HCT116 (cell line): ENCODE results near the gene SLC6A19. TPM values are rescaled to one million over a fixed set of nuclear protein-coding genes. Genes with fewer than 3 reads are reported as not detected.

Source experiments
- ATAC-seq: fragments of 200-7000 bp; cut with Tn5 transposase; 2 replicates; pipeline ENCODE4 v1.9.1; 2020; ENCODE audit warnings: mild to moderate bottlenecking, moderate library complexity
- BruUV-seq: library from RNA; stranded (reverse); fragments of 400-500 nt; replicated peaks from 2 replicates; lab custom pipeline; 2021; lab: Mats Ljungman, UMichigan
- CTCF ChIA-PET: fragments of 300-600 bp; sonication (Branson Sonifier 250); formaldehyde crosslinking; loops from one replicate; lab custom pipeline; 2021; ENCODE audit warnings: antibody characterized with exemption; lab: Charles Lee
- POLR2A ChIA-PET: fragments of 300-600, 350-600 bp; sonication (Branson Sonifier 250); formaldehyde crosslinking; loops from one replicate; lab custom pipeline; 2021; ENCODE audit warnings: antibody characterized with exemption; lab: Charles Lee
- RAD21 ChIA-PET, 2 experiments: fragments of 300-600 bp; sonication (Branson Sonifier 250); formaldehyde crosslinking; loops; one replicate each; lab custom pipeline; 2023; ENCODE audit warnings: low total read pairs in 2 of 2; ENCODE audit not compliant: uncharacterized antibody in 2 of 2, unreplicated experiment in 2 of 2, low non-redundant PET in 1 of 2; lab: Charles Lee
- DNase-seq: peaks from one replicate; pipeline ENCODE4 v3.0.0-alpha.2; 2010; ENCODE audit warnings: low read depth, low spot score
- H2AFZ ChIP-seq: fragments of 200-600 bp; shearing (Covaris generic), sonication (generic); 2 replicates; pipeline ENCODE4 v1.6.1; 2017; ENCODE audit warnings: low read depth, mixed run types, mixed read lengths, antibody characterized with exemption, low read length; ENCODE audit not compliant: poor library complexity, severe bottlenecking
- H3K27ac ChIP-seq: 2 replicates; pipeline ENCODE4 v1.5.1; 2012; ENCODE audit warnings: low read depth, low read length
- H3K27me3 ChIP-seq: fragments of 200-600 bp; sonication (generic); 2 replicates; pipeline ENCODE4 v1.6.1; 2016; ENCODE audit warnings: mixed run types, low read length, mixed read lengths; ENCODE audit not compliant: insufficient read depth
- H3K36me3 ChIP-seq, 2 experiments: fragments of 200-500 bp in 1 of 2; fragments of 200-600 bp in 1 of 2; sonication (Bioruptor generic) in 1 of 2; sonication (generic) in 1 of 2; 2 replicates each; pipeline versions ENCODE4 v1.5.1 to v1.6.1; 2014 to 2016; ENCODE audit warnings: low read length in 2 of 2, inconsistent platforms in 1 of 2, mixed read lengths in 1 of 2, mixed run types in 1 of 2; ENCODE audit not compliant: insufficient read depth in 2 of 2, control insufficient read depth in 1 of 2
- H3K4me1 ChIP-seq, 2 experiments: fragments of 200-600 bp in 1 of 2; sonication (generic) in 1 of 2; 2 replicates each; pipeline versions ENCODE4 v1.5.1 to v1.6.1; 2012 to 2017; ENCODE audit warnings: low read length in 2 of 2, inconsistent platforms in 1 of 2, mild to moderate bottlenecking in 1 of 2, mixed read lengths in 1 of 2, mixed run types in 1 of 2, moderate library complexity in 1 of 2; ENCODE audit not compliant: insufficient read depth in 2 of 2, control insufficient read depth in 1 of 2
- H3K4me2 ChIP-seq: fragments of 200-600 bp; sonication (generic); 2 replicates; pipeline ENCODE4 v1.6.1; 2017; ENCODE audit warnings: mixed run types, low read length, mixed read lengths
- H3K4me3 ChIP-seq, 2 experiments: fragments of 200-600 bp in 1 of 2; sonication (generic) in 1 of 2; replicated peaks in 1 of 2; 2 replicates each; pipeline ENCODE4 v1.5.1; 2011 to 2016; ENCODE audit warnings: low read length in 2 of 2, control low read depth in 1 of 2, low read depth in 1 of 2, mild to moderate bottlenecking in 1 of 2, mixed read lengths in 1 of 2, mixed run types in 1 of 2
- H3K79me2 ChIP-seq: fragments of 200-600 bp; sonication (generic); 2 replicates; pipeline ENCODE4 v1.6.1; 2017; ENCODE audit warnings: mild to moderate bottlenecking, mixed run types, low read length, moderate library complexity, mixed read lengths; ENCODE audit not compliant: insufficient read depth
- H3K9ac ChIP-seq: fragments of 200-600 bp; sonication (generic); 2 replicates; pipeline ENCODE4 v1.6.1; 2016; ENCODE audit warnings: low read length, mixed read lengths
- H3K9me2 ChIP-seq: fragments of 200-600 bp; sonication (generic), shearing (Covaris generic); 2 replicates; pipeline ENCODE4 v1.6.1; 2017; ENCODE audit warnings: mixed run types, mild to moderate bottlenecking, moderate library complexity; ENCODE audit not compliant: insufficient read depth
- H3K9me3 ChIP-seq, 2 experiments: fragments of 200-500 bp in 1 of 2; fragments of 200-600 bp in 1 of 2; sonication (Bioruptor generic) in 1 of 2; sonication (generic) in 1 of 2; 2 replicates each; pipeline ENCODE4 v1.6.1; 2014 to 2017; ENCODE audit warnings: low read length in 2 of 2, mixed read lengths in 2 of 2, inconsistent platforms in 1 of 2, low read depth in 1 of 2, mild to moderate bottlenecking in 1 of 2, mixed run types in 1 of 2, moderate library complexity in 1 of 2; ENCODE audit not compliant: control insufficient read depth in 1 of 2, insufficient read depth in 1 of 2
- H4K20me1 ChIP-seq: fragments of 200-600 bp; sonication (generic), shearing (Covaris generic); 2 replicates; pipeline ENCODE4 v1.6.1; 2017; ENCODE audit warnings: mixed run types, mild to moderate bottlenecking, moderate library complexity; ENCODE audit not compliant: insufficient read depth
- CBX3 ChIP-seq: IDR thresholded peaks from 2 replicates; pipeline ENCODE4 v1.6.1; 2012; ENCODE audit warnings: low read depth
- EGR1 ChIP-seq: IDR thresholded peaks from 2 replicates; pipeline ENCODE4 v1.6.1; 2012; ENCODE audit warnings: low read depth
- EZH2 ChIP-seq: fragments of 200-600 bp; sonication (generic); IDR thresholded peaks from 2 replicates; pipeline ENCODE4 v1.6.1; 2017; ENCODE audit warnings: antibody characterized with exemption, mixed run types
- POLR2A ChIP-seq: IDR thresholded peaks from 2 replicates; pipeline ENCODE4 v1.7.0; 2011; ENCODE audit warnings: borderline replicate concordance; ENCODE audit not compliant: insufficient read depth, insufficient read length; ENCODE audit errors: extremely low read depth
- POLR2AphosphoS5 ChIP-seq: IDR thresholded peaks from 2 replicates; pipeline ENCODE4 v1.6.1; 2011; ENCODE audit warnings: mild to moderate bottlenecking, low read depth, low read length, moderate library complexity
- SIN3A ChIP-seq: IDR thresholded peaks from 2 replicates; pipeline ENCODE4 v1.6.1; 2012; ENCODE audit warnings: low read depth
- SP1 ChIP-seq: IDR thresholded peaks from 2 replicates; pipeline ENCODE4 v1.6.1; 2012; ENCODE audit warnings: low read depth
- SRF ChIP-seq: IDR thresholded peaks from 2 replicates; pipeline ENCODE4 v1.6.1; 2012; ENCODE audit warnings: low read depth
- YY1 ChIP-seq: IDR thresholded peaks from 2 replicates; pipeline ENCODE4 v1.6.1; 2011; ENCODE audit warnings: low read length, low read depth, moderate library complexity, mild to moderate bottlenecking; ENCODE audit not compliant: insufficient replicate concordance; ENCODE audit errors: extremely low read depth
- ZBTB33 ChIP-seq: IDR thresholded peaks from 2 replicates; pipeline ENCODE4 v1.6.1; 2011; ENCODE audit warnings: mild to moderate bottlenecking, low read length, moderate library complexity; ENCODE audit not compliant: insufficient replicate concordance; ENCODE audit errors: extremely low read depth
- intact Hi-C: fragments of 100-400 bp; cut with micrococcal nuclease; formaldehyde crosslinking; loops from 2 replicates; pipeline ENCODE4 v1.10.0; 2022
- total RNA-seq: library from RNA; stranded (reverse); gene quantifications from one replicate; pipeline ENCODE4 v1.2.1, GENCODE V29; 2021; ENCODE audit not compliant: unreplicated experiment

Gene SLC6A19
- total RNA-seq, 1 experiment from 2014 or later: not detected

GRCh38 chr5:1270933-1271914, 69.8 kb downstream of the SLC6A19 start:
- no peak for TF ChIP-seq EGR1
- no peak for TF ChIP-seq POLR2AphosphoS5
- no peak for TF ChIP-seq EZH2
- TF ChIP-seq SRF: no peak
- no peak for TF ChIP-seq SIN3A
- TF ChIP-seq CBX3: no peak
- no peak for TF ChIP-seq SP1
- no peak for TF ChIP-seq POLR2A
- no peak for TF ChIP-seq ZBTB33
- no peak for TF ChIP-seq YY1
- RAD21 ChIA-PET: no interaction called here
- no peak overlapping the region for H3K4me2 ChIP-seq
- H3K27me3 ChIP-seq: no peaks in the 10 kb centered on the region
- no peaks in the 10 kb centered on the region for H3K9me2 ChIP-seq
- no peak overlapping the region for H3K27ac ChIP-seq
- no peak overlapping the region for H2AFZ ChIP-seq
- DNase-seq (no peak), ATAC-seq (no peak)
- H3K9me3 ChIP-seq: no peaks in the 10 kb centered on the region
- CTCF ChIA-PET: no interaction called here
- BruUV-seq: no TSS peak
- intact Hi-C loops: no loop called here
- H3K79me2 ChIP-seq: no peaks in the 10 kb centered on the region
- no peaks in the 10 kb centered on the region for H3K4me1 ChIP-seq
- H3K36me3 ChIP-seq: no peaks in the 10 kb centered on the region
- POLR2A ChIA-PET: no interaction called here
- H4K20me1 ChIP-seq: no peaks in the 10 kb centered on the region
- no peak overlapping the region for H3K9ac ChIP-seq
- no peak overlapping the region for H3K4me3 ChIP-seq
